ENCODE measurements around the gene ALDH1B1. TPM values are rescaled to one million over a fixed set of nuclear protein-coding genes. Genes with fewer than 3 reads are reported as not detected.

The ALDH1B1 gene
- total and polyA plus RNA-seq, 2 of the 13 experiments (the other 11 are each of a cell fraction or from before 2014, with no cell fraction given) = 45.1 to 125 TPM

DNA sequence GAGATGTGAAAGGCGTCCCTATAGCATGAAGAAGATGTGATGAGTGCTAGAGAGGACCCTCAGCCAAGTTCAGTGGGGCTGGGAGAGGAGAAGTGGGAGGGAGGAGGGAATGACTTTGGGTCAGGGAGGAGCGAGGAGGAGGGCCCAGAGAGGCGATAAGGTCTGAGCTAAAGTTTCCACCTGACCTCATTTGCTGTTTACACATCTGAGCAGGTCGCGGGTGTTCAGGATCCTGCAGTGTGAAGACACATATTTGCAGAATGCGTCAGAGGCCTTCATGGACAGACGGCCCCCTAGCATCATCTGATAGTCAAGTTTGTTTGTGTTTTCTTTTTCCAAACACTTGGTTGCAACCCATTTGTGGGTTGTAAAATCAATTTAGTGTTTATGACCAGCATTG, 50.7 kb downstream of the ALDH1B1 start (continued):
- TF ChIP-seq, protein P1, sequence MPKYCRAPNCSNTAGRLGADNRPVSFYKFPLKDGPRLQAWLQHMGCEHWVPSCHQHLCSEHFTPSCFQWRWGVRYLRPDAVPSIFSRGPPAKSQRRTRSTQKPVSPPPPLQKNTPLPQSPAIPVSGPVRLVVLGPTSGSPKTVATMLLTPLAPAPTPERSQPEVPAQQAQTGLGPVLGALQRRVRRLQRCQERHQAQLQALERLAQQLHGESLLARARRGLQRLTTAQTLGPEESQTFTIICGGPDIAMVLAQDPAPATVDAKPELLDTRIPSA (CRISPR knock-in tag; IDR thresholded peaks at IDR 0.05; ENCODE audit: borderline replicate concordance) = no peak
- TF ChIP-seq KLF6 (CRISPR knock-in tag; IDR thresholded peaks at IDR 0.05) = no peak; the same call in 1 of the 2 replicates
- TF ChIP-seq RBM22 (optimal IDR thresholded peaks at IDR 0.05; ENCODE audit: low read length) = no peak
- 0 out of 4 replicates have a peak, but pooled peaks of 1 of the 2 experiments have one; percentile 59 for TF ChIP-seq KLF16 (CRISPR knock-in tag; IDR thresholded peaks at IDR 0.05)
- TF ChIP-seq REST (IDR thresholded peaks at IDR 0.05; ENCODE audit: borderline replicate concordance in 1 of 2, low read depth in 1 of 2, low read length in 2 of 2) = no peak
- no peak for TF ChIP-seq ZNF276 (CRISPR knock-in tag; IDR thresholded peaks at IDR 0.05; ENCODE audit: low read depth)
- TF ChIP-seq TBX2 (CRISPR knock-in tag; IDR thresholded peaks at IDR 0.05; ENCODE audit: borderline replicate concordance) = peak; percentile 92
- no peak for TF ChIP-seq ARID4A (CRISPR knock-in tag; IDR thresholded peaks at IDR 0.05; ENCODE audit: borderline replicate concordance)
- TF ChIP-seq NONO (IDR thresholded peaks at IDR 0.05) = no peak
- peak; percentile 37; the same call in 1 of the 2 replicates for TF ChIP-seq NONO (CRISPR knock-in tag; conservative IDR thresholded peaks at IDR 0.05)
- no peak for TF ChIP-seq ZNF512 (CRISPR knock-in tag; IDR thresholded peaks at IDR 0.05)
- peak; percentile 73 for TF ChIP-seq HOXA3 (CRISPR knock-in tag; IDR thresholded peaks at IDR 0.05)
- no peak for TF ChIP-seq ZNF597 (CRISPR knock-in tag; IDR thresholded peaks at IDR 0.05)
- TF ChIP-seq ISL2 (CRISPR knock-in tag; IDR thresholded peaks at IDR 0.05) = 0 out of 2 replicates have a peak, but pooled peaks have one; percentile 34
- TF ChIP-seq BCL6 (CRISPR knock-in tag; IDR thresholded peaks at IDR 0.05) = 0 out of 2 replicates have a peak, but pooled peaks have one; percentile 33
- no peak for TF ChIP-seq HMG20B (CRISPR knock-in tag; conservative IDR thresholded peaks at IDR 0.05)

Data from HepG2 (cell line).